ENCODE measurements around the gene AP1G2. TPM values are rescaled to one million over a fixed set of nuclear protein-coding genes. Genes with fewer than 3 reads are reported as not detected.

The AP1G2 gene
- polyA plus RNA-seq, 1 donor (not counting 4 experiments of a cell fraction or from before 2014, with no cell fraction given), result 119 TPM

DNA sequence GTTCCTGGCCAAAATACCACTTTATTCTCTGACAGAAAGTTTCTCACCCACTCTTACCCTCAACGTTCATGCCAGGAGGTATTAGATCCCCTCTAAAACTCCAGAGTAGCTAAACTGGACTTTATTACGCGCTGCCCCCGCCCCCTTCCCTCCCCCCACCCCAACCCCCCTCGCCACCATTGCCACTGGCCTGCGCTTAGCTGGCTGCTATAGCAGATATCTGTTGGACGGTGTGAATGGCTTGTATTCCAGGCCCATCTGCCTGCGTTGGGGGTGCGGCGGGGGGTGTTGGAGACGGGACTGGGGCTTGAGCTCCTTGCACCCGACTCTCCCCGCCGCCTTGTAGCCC is 12.1 kb downstream of the AP1G2 start:
- peaks cover 4% of the 10 kb centered on the region for H3K27me3 ChIP-seq (ENCODE audit: control insufficient read depth, extremely low read depth, insufficient read depth, low read length)
- peak overlapping the region; percentile 79 to 89 (median 89) for H3K4me3 ChIP-seq (ENCODE audit: control insufficient read depth in 2 of 3, extremely low read depth in 1 of 3, insufficient read depth in 2 of 3, low read depth in 1 of 3, low read length in 3 of 3)
- DNase-seq (ENCODE audit: low read depth, low spot score) (no peak), FAIRE-seq (no peak)
- no peaks in the 10 kb centered on the region for H3K9me3 ChIP-seq (ENCODE audit: control insufficient read depth, low read depth, low read length)
- peak overlapping the region; percentile 69 for H3K27ac ChIP-seq (ENCODE audit: control insufficient read depth, insufficient read depth, low read length)
- H3K36me3 ChIP-seq (ENCODE audit: control insufficient read depth in 2 of 2, extremely low read depth in 1 of 2, insufficient read depth in 2 of 2, low read length in 2 of 2), result peaks cover 13 to 18% of the 10 kb centered on the region in 2 experiments
- peaks cover 10% of the 10 kb centered on the region for H3K79me2 ChIP-seq (ENCODE audit: control insufficient read depth, insufficient read depth, low read length)
- TF ChIP-seq EZH2 (IDR thresholded peaks at IDR 0.05; ENCODE audit: low read length), result no peak
- TF ChIP-seq, protein P1, sequence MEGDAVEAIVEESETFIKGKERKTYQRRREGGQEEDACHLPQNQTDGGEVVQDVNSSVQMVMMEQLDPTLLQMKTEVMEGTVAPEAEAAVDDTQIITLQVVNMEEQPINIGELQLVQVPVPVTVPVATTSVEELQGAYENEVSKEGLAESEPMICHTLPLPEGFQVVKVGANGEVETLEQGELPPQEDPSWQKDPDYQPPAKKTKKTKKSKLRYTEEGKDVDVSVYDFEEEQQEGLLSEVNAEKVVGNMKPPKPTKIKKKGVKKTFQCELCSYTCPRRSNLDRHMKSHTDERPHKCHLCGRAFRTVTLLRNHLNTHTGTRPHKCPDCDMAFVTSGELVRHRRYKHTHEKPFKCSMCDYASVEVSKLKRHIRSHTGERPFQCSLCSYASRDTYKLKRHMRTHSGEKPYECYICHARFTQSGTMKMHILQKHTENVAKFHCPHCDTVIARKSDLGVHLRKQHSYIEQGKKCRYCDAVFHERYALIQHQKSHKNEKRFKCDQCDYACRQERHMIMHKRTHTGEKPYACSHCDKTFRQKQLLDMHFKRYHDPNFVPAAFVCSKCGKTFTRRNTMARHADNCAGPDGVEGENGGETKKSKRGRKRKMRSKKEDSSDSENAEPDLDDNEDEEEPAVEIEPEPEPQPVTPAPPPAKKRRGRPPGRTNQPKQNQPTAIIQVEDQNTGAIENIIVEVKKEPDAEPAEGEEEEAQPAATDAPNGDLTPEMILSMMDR (optimal IDR thresholded peaks at IDR 0.05 in 1 of 3, IDR thresholded peaks at IDR 0.05 in 1 of 3, conservative IDR thresholded peaks at IDR 0.05 in 1 of 3; ENCODE audit: extremely low read depth in 1 of 3, insufficient read depth in 2 of 3, low read length in 3 of 3), result no peak
- peak overlapping the region; percentile 97 for H3K4me2 ChIP-seq (ENCODE audit: control insufficient read depth, extremely low read depth, insufficient read depth, low read depth, low read length)
- dilution Hi-C loops (cut with MboI; ENCODE audit: extremely low pct_ligation_motif_present, low sequenced_read_pairs), result no loop called here
- H4K20me1 ChIP-seq (ENCODE audit: control insufficient read depth, extremely low read depth, insufficient read depth, low read length), result peaks cover 6% of the 10 kb centered on the region
- H2AFZ ChIP-seq (ENCODE audit: control insufficient read depth, low read length), result peak overlapping the region; percentile 91
- peak overlapping the region; percentile 86 for H3K9ac ChIP-seq (ENCODE audit: control insufficient read depth, extremely low read depth, insufficient read depth, low read length)
- peaks cover 14% of the 10 kb centered on the region for H3K4me1 ChIP-seq (ENCODE audit: control insufficient read depth, extremely low read depth, insufficient read depth, low read length)
- no peaks in the 10 kb centered on the region for H3K9me1 ChIP-seq (ENCODE audit: control insufficient read depth, extremely low read depth, insufficient read depth, low read length)

DNA sequence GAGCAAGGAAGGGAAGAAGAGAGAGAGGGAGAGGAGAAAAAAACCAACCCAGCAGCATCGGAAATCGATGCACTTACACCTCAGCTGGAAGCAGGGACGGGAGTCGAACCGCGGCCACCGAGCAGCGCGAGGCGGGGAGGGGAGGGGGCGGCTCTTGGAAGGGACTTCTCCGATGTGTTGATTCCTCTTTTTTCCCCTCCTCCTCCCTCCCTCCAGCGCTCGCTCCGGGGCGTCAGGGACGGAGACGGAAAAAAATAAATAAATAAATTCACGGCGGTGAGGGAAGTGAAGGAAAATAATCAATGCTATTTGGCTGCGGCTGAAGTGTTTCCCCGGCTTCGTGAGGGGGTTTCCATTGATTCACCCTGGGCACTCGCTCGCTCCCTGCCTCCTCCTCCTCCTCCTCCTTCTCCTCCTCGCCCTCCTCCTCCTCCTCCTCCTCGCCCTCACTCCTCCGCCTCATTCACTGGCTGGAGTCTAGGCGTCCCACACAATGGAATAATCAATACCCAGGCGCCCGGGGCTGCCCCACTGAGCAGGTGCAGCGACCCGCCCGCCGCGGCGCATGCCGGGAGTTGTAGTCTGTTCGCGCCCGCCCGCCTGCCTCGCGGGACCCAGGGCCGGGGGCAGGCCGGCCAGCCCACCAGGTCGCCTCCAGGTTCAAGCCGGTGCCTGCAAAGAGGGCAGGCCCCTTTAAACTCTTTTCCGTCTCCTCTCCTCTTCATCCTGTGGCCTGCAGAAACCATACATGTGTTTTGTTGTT is 16.1 kb downstream of the AP1G2 start, which contains the start of gene ZFHX2:
ZFHX2 (minus strand) TSS at position 500 of the 763 bp plus-strand sequence. CDS start 16,440 bp downstream, outside the sequence.
- Histone ChIP-seq H2AFZ (ENCODE audit: control insufficient read depth, low read length) (peak within 1 kb of the TSS; percentile 94), H3K9ac (ENCODE audit: control insufficient read depth, extremely low read depth, insufficient read depth, low read length) (peak within 1 kb of the TSS; percentile 64), H3K79me2 (ENCODE audit: control insufficient read depth, insufficient read depth, low read length) (peaks cover 3% of the 10 kb centered on the region), H3K9me1 (ENCODE audit: control insufficient read depth, extremely low read depth, insufficient read depth, low read length) (no peaks in the 10 kb centered on the region), H4K20me1 (ENCODE audit: control insufficient read depth, extremely low read depth, insufficient read depth, low read length) (no peaks in the 10 kb centered on the region), H3K4me1 (ENCODE audit: control insufficient read depth, extremely low read depth, insufficient read depth, low read length) (peaks cover 3% of the 10 kb centered on the region), H3K4me2 (ENCODE audit: control insufficient read depth, extremely low read depth, insufficient read depth, low read depth, low read length) (peak within 1 kb of the TSS; percentile 92), H3K4me3 (ENCODE audit: control insufficient read depth in 2 of 3, extremely low read depth in 1 of 3, insufficient read depth in 2 of 3, low read depth in 1 of 3, low read length in 3 of 3) (peak within 1 kb of the TSS; percentile 62 to 76 (median 71)), H3K9me3 (ENCODE audit: control insufficient read depth, low read depth, low read length) (no peaks in the 10 kb centered on the region), H3K27ac (ENCODE audit: control insufficient read depth, insufficient read depth, low read length) (peak within 1 kb of the TSS; percentile 28), H3K27me3 (ENCODE audit: control insufficient read depth, extremely low read depth, insufficient read depth, low read length) (peaks cover 15% of the 10 kb centered on the region), H3K36me3 (ENCODE audit: control insufficient read depth in 2 of 2, extremely low read depth in 1 of 2, insufficient read depth in 2 of 2, low read length in 2 of 2) (no peaks in the 10 kb centered on the region)
- DNase-seq (ENCODE audit: low read depth, low spot score) (no peak), FAIRE-seq (no peak)
- TF ChIP-seq, protein P1 (optimal IDR thresholded peaks at IDR 0.05 in 1 of 3, IDR thresholded peaks at IDR 0.05 in 1 of 3, conservative IDR thresholded peaks at IDR 0.05 in 1 of 3; ENCODE audit: extremely low read depth in 1 of 3, insufficient read depth in 2 of 3, low read length in 3 of 3), result no peak
- TF ChIP-seq EZH2 (IDR thresholded peaks at IDR 0.05; ENCODE audit: low read length), result no peak
- dilution Hi-C loops (cut with MboI; ENCODE audit: extremely low pct_ligation_motif_present, low sequenced_read_pairs), result no loop called here

Measured in keratinocyte (primary cell).